Fibroblast of lung (primary cell): ENCODE data around the gene GGACT.

Source experiments
- EZH2 ChIP-seq: IDR thresholded peaks from 2 replicates; pipeline ENCODE4 v1.5.1; 2012; ENCODE audit warnings: low read length, control low read depth, mild to moderate bottlenecking; ENCODE audit errors: missing control alignments
- TF ChIP-seq, protein P1 (sequence below), 2 donors: IDR thresholded peaks in 1 of 2; conservative IDR thresholded peaks in 1 of 2; 1 replicate in 1 of 2; 2 replicates in 1 of 2; pipeline ENCODE4 v1.5.1; 2011 to 2012; ENCODE audit warnings: low read length in 2 of 2, control low read depth in 1 of 2, inconsistent platforms in 1 of 2, low read depth in 1 of 2, mild to moderate bottlenecking in 1 of 2

- TF ChIP-seq, protein P1, sequence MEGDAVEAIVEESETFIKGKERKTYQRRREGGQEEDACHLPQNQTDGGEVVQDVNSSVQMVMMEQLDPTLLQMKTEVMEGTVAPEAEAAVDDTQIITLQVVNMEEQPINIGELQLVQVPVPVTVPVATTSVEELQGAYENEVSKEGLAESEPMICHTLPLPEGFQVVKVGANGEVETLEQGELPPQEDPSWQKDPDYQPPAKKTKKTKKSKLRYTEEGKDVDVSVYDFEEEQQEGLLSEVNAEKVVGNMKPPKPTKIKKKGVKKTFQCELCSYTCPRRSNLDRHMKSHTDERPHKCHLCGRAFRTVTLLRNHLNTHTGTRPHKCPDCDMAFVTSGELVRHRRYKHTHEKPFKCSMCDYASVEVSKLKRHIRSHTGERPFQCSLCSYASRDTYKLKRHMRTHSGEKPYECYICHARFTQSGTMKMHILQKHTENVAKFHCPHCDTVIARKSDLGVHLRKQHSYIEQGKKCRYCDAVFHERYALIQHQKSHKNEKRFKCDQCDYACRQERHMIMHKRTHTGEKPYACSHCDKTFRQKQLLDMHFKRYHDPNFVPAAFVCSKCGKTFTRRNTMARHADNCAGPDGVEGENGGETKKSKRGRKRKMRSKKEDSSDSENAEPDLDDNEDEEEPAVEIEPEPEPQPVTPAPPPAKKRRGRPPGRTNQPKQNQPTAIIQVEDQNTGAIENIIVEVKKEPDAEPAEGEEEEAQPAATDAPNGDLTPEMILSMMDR (conservative IDR thresholded peaks at IDR 0.05 in 1 of 2, IDR thresholded peaks at IDR 0.05 in 1 of 2; ENCODE audit: low read depth in 1 of 2, low read length in 2 of 2) = no peak
- no peak for TF ChIP-seq EZH2
Observed at GRCh38 chr13:100581030-100581429, 7.6 kb downstream of the GGACT start.
